ENCODE measurements around the gene PTEN. TPM values are rescaled to one million over a fixed set of nuclear protein-coding genes. Genes with fewer than 3 reads are reported as not detected.
"Not testable (repeated sequence)": the region's sequence is repeated elsewhere in the genome, so short reads cannot be mapped to it uniquely, and the experiment has no call there.

Gene PTEN
- polyA plus RNA-seq (ENCODE audit: insufficient read length in 4 of 4): 10 to 100 TPM; 56.5 to 70.5 (median 64.1) TPM

DNA sequence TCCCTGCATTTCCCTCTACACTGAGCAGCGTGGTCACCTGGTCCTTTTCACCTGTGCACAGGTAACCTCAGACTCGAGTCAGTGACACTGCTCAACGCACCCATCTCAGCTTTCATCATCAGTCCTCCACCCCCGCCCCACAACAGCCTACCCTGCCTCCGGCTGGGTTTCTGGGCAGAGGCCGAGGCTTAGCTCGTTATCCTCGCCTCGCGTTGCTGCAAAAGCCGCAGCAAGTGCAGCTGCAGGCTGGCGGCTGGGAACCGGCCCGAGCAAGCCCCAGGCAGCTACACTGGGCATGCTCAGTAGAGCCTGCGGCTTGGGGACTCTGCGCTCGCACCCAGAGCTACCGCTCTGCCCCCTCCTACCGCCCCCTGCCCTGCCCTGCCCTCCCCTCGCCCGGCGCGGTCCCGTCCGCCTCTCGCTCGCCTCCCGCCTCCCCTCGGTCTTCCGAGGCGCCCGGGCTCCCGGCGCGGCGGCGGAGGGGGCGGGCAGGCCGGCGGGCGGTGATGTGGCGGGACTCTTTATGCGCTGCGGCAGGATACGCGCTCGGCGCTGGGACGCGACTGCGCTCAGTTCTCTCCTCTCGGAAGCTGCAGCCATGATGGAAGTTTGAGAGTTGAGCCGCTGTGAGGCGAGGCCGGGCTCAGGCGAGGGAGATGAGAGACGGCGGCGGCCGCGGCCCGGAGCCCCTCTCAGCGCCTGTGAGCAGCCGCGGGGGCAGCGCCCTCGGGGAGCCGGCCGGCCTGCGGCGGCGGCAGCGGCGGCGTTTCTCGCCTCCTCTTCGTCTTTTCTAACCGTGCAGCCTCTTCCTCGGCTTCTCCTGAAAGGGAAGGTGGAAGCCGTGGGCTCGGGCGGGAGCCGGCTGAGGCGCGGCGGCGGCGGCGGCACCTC is at the start of gene PTEN, which contains the start of gene KLLN:
TSS of gene PTEN (plus strand) at position 573 of the 891 bp plus-strand sequence. CDS start 845 bp downstream, outside the sequence.
TSS of gene KLLN (minus strand) at position 481 of the 891 bp plus-strand sequence. CDS start 1,046 bp downstream, outside the sequence.
- DNase-seq (ENCODE audit: low read depth in 4 of 4, low spot score in 3 of 4): peak; percentile 81 to 88 (median 84)

GRCh38 chr10:87816163-87816897 is 47.1 kb upstream of the PTEN start:
- no peak for DNase-seq (ENCODE audit: low read depth in 4 of 4, low spot score in 3 of 4)

GRCh38 chr10:87816898-87817608 is 46.4 kb upstream of the PTEN start:
- DNase-seq (ENCODE audit: low read depth in 4 of 4, low spot score in 3 of 4): no peak

DNA sequence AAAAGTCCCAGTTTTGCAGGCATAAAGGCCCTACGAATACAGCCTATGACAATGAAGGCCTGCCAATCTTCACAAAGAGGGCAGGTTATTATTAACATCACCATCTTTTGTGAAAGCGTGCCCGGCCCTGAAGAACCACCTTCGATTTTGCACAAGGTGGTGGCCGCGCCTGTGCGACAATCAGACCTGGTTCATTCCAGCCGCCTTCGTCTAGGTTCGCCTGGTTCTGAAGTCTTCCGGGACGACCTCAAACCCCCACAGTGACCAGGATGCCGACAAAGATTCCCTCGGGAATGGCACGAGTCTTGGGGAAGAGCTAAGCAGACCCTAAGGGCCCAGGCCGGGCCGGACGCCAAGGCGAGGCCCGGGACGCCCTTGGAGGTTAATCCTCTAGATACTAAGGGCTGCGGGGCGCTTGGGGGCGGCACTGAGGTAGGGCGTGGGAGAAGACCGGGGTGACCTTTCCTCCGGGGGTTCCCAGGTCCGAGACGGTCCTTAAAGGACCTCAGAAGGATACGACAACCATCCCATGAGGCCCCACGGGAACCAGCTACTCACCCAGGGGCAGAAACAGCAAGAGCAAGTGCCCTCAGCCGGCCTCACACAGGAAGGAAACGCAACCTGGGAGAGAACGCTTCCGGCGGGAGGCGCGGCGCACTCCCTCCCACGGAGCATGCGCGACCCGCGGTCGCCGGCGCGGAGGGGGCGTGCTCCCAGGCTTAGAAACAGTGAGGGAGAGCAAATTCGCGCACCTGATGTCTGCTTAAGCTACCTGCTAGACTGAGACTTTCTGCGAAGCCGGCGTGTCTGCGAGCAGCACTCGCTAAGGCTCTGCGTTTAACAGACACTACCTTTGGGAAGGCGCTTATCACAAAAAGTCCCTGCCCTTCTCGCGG is 45.6 kb upstream of the PTEN start, which contains the start of gene ATAD1:
TSS of gene ATAD1 (minus strand) at position 618 of the 896 bp plus-strand sequence. CDS start 3,627 bp downstream, outside the sequence.
- peak; percentile 72 to 84 (median 78) for DNase-seq (ENCODE audit: low read depth in 4 of 4, low spot score in 3 of 4)

GRCh38 chr10:87818505-87819288 is 44.7 kb upstream of the PTEN start:
- peak in 3 of 4 donors; percentile 16 to 25 (median 18) for DNase-seq (ENCODE audit: low read depth in 4 of 4, low spot score in 3 of 4)

DNA sequence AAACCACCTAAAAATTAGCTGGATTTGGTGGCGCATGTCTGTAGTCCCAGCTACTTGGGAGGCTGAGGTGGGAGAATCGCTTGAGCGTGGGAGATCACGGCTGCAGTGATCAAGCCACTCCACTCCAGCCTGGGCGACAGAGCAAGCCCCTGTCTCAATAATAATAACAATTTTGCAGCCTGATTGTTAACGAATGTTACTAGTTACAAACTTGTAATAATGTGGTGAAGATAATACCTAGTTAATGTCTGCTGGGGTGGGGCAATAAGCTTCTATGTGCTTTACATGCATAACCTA is 44.2 kb upstream of the PTEN start:
- DNase-seq (ENCODE audit: low read depth in 4 of 4, low spot score in 3 of 4): no peak

DNA sequence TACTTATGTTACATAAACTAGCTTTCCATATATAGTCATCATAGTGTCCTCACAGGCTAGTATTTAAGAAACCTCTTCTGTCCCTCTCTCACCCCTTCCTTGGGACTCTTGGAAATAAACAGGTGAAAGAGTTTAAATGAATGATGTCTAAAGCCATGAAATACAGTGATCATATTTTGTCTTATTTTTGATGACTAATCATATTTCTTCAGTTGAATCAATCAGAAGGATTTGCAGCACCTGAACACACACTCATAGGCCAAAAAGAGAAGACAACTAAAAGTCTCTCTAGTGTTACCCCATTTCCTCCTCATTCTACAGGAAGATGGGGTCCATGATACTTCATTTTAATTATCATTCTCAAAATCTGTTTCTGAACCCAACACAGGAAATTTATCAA is 36.8 kb upstream of the PTEN start:
- no peak for DNase-seq (ENCODE audit: low read depth in 4 of 4, low spot score in 3 of 4)

GRCh38 chr10:87827681-87828080 is 35.7 kb upstream of the PTEN start:
- DNase-seq (ENCODE audit: low read depth in 4 of 4, low spot score in 3 of 4): no peak

DNA sequence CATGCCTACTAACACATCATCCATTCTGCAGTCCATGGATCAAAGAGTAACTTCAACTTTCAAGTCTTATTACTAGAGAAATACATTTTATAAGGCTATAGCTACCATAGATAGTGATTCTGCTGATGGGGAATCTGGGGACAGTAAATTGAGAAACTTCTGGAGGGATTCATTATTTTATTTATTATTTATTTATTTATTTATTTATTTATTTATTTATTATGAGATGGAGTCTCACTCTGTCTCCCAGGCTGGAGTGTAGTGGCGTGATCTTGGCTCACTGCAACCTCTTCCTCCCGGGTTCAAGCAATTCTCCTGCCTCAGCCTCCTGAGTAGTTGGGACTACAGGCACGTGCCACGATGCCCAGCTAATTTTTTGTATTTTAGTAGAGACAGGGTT is 34.4 kb upstream of the PTEN start:
- DNase-seq (ENCODE audit: low read depth in 4 of 4, low spot score in 3 of 4): not testable (repeated sequence)

DNA sequence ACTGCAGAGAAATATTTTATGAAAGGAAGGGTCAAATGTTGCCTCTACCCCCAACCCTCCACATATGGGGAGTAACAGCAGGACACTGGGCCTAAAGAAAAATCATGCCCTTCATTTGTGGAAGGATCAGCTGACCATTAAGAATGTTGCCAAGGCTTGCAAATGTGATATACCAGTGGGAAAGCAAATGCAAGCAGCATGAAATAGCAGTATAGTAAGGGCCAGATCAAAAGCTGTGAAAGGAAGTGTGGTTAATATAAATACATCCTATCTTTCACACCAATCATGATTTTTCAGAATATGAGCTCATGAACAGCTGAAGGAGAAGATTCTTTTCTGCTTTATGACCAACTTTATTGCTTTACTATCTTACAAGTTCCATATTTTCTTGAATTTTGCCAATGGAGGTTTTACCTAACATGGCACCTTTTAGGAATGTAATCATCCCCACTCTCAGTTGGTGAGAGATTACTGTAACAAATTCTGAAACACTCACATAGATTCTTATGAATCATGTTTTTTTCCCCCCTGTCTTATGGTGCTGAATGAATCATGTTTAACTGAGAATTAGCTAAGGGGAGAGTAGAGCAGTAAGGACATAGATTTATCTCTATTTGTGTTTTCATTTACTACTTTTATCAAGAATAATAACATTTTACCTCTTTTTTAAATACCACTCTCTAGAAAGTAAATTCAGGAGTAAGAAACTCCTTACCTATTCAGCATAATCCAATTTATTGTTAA is 33.3 kb upstream of the PTEN start:
- DNase-seq (ENCODE audit: low read depth in 4 of 4, low spot score in 3 of 4): no peak

DNA sequence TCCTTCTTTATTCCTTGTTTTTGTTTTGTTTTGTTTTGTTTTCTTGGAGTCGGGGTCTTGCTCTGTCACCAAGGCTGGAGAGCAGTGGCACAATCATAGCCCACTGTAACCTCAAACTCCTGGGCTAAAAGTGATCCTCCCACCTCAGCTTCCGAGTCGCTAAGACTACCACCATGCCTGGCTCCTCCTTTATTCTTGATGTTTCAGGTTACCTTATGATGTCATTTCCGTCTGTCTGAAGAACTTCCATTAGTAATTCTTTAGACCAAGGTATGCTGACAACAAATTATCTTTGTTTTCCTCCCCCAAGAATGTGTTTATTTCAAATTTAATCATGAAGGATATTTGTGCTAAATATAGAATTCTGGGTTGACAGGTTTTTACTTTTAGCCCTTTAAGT is 27.3 kb upstream of the PTEN start:
- DNase-seq (ENCODE audit: low read depth in 4 of 4, low spot score in 3 of 4): no peak

DNA sequence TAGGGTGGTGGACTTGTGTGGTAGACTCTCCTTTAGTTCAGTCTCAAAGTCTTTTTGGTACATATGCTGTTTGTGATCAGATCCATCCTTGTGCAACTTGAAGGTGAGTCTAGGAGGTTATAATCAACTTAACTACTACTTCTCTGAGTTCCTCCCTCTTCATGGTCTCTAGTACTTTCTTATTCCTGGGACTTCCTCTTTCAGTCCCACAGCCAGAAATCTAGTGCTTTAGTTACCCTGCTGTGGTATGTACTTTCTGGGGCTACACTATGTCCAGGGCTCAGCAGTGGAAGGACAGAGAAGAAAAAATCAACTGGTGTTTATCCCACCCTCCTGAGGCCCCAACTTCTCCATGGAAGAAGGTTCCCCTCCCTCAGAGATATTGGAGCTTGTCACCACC is 26.0 kb upstream of the PTEN start:
- DNase-seq (ENCODE audit: low read depth in 4 of 4, low spot score in 3 of 4): no peak

- DNase-seq (ENCODE audit: low read depth in 4 of 4, low spot score in 3 of 4): no peak
These were observed 24.8 kb upstream of the PTEN start for GRCh38 chr10:87838650-87839049.

DNA sequence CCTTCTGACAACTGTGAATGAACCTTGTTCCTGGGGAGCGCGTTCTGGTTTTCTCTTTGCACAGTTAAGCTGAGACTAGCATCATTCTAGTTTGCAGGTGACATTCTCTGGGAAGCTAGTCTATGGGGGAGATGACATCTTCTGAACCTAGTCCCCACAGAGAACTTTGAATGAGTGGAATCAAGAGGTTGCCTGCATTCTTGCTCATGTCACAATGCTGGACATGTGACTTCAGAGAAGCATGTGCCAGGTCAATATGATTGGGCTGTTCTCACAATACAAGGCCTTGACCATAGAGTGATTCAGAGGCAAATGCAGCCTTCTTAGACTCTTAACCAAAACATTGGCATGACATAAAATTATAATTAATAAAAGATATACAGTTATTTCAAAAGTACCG is 22.2 kb upstream of the PTEN start:
- DNase-seq (ENCODE audit: low read depth in 4 of 4, low spot score in 3 of 4): no peak

DNA sequence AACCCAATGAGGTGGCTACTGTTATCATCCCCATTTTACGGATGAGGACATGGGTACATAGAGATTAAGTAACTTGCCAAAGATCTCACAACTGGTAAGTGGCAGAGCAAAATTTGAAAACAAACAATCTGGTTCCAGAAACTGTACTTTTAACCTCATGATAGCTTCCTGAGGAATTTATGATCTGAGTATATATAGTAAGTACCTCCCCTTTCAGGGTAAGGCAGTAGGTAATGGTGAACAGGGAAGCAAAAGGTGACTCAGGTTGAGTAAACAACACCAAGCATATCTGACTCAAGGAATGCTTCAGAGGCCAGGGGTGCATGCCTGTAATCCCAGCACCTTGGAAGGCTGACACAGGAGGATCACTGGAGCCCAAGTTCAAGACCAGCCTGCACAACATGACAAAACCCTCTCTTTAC is 21.2 kb upstream of the PTEN start:
- no peak for DNase-seq (ENCODE audit: low read depth in 4 of 4, low spot score in 3 of 4)

GRCh38 chr10:87842776-87843497 is 20.5 kb upstream of the PTEN start:
- no peak for DNase-seq (ENCODE audit: low read depth in 4 of 4, low spot score in 3 of 4)

DNA sequence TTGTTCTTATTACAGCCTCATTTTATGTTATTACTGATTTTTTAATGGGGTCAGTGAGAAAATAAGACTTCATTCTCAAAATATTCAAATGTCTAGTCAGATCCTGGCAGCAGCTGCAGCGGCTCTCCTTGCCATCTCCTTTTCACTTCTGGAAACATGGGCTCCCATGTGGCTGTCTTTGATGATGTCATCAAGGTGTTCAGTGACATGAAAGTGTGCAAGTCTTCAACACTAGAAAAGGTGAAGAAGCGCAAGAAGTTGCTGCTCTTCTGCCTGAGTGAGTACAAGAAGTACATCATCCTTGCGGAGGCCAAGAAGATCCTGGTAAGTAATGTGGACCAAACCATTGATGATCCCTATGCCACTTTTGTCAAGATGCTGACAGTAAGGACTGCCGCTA is 19.7 kb upstream of the PTEN start:
- DNase-seq (ENCODE audit: low read depth in 4 of 4, low spot score in 3 of 4): no peak
